HG03521 (cell line): ENCODE measurements around the gene ABRAXAS1.
"Not testable (repeated sequence)": the region's sequence is repeated elsewhere in the genome, so short reads cannot be mapped to it uniquely, and the experiment has no call there.

Source experiments
- ATAC-seq: cut with Tn5 transposase; IDR thresholded peaks from one replicate; pipeline ENCODE4 v1.9.1; 2021; ENCODE audit warnings: mild to moderate bottlenecking, moderate library complexity; ENCODE audit not compliant: unreplicated experiment

ABRAXAS1 gene

DNA sequence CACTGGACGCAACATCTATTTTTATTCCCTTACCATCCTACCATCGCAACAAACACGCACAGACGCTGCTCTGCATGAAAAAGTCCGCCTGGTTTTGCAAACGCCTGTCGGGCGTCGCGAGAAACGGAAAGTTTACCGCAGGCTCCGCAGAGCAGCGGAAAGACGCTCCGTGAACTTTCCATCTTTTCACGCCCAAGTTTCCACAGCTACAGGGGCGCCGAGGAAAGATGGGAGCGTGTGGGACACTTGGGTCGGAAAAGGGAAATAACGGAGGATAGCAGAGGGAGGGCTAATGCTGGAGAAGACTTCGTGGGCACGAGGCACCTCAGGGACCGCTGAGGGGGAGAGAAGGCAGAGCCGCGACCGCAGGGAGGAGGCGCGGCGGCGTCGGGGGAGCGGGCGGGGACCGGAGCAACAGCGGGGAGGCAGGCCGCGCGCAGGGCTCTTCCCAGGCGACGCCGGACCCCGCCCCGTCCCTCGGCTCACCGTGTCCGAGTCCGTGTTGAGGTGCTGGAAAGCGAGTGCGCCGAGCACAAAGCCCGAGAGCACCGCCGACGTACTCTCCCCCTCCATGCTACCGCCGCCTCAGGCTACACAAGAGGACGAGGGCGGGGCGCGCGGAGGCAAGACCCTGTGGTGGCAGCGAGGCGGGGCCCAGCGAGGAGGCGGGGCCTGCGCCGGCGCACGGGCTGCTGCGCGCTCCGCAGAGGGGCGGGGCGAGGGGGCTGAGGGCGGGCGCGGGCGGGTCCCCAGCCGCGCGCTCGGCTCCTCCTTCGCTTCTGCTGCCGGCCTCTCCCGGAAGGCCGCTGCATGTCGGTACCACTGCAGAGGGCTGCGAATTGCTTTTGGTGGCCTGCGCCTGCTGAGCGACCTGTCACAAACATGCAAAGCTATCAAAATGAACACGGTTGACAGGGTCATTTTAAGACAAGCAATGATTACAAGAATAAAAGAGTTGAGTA, at the start of gene ABRAXAS1:
ABRAXAS1 (minus strand) TSS at position 601 of the 962 bp plus-strand sequence; CDS start at position 573, 28 bp downstream.
- ATAC-seq: peak; percentile 96

DNA sequence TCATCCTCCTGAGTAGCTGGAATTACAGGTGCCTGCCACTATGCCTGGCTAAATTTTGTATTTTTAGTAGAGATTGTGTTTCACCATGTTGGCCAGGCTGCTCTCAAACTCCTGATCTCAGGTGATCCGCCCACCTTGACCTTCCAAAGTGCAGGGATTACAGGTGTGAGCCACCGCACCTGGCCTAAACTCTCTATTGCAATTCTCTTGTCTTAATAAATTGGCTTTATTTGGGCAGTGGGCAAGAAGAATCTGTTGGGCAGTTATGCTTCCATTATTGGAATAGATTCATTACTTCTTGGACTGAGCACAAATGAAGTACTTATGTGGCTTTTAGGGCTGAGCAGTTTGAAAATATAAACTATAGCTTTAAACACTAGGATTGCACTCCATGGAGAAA, 42.8 kb upstream of the ABRAXAS1 start:
- ATAC-seq: no peak

DNA sequence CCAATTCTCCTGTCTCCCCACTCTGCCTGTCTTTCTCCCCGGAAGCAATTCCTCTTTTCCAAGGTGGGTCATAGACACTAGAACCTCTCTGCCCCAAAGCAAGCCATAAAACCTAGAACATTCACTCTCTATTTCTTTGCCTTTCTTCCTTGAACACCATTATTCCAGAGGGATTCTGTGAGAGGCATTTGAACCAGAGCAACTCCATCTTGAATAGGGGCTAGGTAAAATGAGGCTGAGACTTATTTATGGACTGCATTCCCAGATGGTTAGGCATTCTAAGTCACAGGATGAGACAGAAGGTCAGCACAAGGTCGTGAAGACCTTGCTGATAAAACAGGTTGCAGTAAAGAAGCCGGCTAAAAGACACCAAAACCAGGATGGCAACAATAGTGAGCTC, 37.3 kb upstream of the ABRAXAS1 start:
- no peak for ATAC-seq

DNA sequence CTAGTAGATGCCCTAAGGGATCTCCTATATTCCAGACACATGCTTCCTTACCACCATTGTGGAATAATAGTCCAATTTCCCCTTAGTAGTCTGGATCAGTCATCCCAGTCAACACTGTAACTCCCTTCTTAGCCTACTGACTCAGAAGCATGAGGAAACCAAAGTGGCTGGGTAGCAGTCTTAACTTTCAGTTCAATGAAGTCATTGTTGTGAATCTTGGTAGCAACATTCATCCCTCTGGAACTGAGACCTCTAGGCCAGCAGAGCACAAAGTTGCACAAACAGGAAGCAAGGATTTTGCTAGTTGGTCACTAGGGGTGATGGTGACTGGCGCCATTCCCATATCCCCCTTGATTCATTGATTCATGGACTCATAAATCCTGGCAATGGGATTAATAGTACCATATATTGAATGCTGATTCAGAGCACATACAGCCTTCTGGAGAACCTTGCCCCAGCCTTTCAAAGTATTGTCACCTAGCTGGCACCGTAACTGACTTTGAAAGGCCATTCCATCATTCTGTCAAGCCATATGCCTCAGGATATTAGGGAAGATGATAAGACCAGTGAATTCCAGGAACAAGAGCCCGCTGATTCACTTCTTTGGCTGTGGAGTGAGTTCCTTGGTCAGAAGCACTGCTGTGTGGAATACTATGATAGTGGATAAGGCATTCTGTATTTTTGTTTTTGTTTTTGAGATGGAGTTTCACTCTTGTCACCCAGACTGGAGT, 31.3 kb upstream of the ABRAXAS1 start:
- ATAC-seq: no peak

DNA sequence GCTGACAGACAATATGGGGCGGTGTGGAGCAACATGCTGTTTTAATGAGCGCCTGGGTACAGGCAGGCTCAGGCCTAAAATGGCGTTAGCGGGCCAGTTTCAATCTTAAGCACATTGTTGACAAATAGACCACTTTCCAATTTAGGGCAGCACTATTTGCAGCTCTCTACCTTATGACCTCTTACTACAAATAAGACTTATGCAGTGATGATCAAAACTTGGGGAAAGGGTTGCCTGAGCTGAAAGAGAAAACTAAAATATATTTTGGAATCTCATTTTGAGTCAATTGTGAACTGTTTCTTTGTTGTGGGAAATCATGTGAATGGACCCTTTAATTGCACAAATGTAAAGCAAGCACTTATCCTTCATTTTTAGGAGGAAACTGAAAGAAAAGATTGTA, 25.5 kb upstream of the ABRAXAS1 start:
- no peak for ATAC-seq

DNA sequence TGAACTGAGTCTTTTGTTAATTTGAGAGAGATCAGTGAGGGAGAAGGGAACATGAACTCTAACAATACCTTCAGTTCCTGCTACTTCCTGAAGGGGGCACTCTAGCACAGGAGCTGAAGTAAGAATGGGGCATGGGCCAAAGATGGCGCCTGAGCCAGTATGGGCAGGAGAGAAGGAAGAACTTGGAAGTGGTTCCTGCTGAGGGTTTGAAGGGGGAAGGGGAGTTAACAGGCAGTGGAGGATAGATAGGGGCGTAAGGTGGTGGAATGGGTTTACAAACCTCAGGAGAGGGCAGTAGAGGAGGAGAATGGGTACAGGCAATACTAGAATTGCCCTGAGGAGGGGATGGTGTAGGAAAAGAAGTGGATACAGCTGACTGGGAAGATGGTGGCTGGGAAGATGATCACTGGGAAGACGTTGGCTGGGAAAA, 24.3 kb upstream of the ABRAXAS1 start:
- not testable (repeated sequence) for ATAC-seq

DNA sequence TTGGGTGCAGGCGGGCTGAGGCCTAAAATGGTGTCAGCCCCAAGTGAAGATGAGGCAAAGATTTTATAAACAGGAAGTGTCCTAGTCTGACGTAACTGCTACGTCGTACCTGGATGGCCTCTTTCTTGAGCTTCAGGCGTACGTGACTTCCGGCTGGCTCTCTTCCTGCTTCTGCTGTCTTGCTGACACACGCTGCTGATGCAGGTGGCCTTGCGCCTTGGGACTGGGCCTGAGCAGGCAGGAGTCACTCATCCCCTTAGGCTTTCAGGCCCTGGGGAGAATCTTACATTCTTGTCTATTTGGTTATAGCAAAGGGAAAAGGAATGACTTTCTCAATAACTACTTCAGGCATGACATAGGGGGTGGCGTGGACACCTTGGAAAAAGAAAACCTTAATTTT, 20.1 kb upstream of the ABRAXAS1 start:
- ATAC-seq: no peak

DNA sequence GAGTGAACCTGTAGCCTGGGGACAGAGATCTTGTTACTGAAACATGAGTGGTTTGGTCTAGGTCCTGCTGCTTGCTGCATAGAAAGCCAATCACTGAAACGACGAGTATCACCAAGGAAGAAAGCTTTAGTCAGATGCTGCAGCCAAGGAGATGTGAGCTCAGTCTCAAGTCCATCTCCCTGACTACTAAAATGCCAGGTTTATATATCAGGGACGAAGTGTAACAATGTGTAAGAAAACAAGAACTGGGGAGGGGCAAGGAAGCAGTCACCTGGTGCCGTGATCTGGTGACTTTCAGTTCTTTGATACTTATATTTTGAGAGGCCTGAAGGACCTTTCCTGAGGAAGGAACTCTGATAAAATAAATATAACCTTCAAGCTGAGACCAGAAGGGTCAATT, 19.6 kb upstream of the ABRAXAS1 start:
- no peak for ATAC-seq

DNA sequence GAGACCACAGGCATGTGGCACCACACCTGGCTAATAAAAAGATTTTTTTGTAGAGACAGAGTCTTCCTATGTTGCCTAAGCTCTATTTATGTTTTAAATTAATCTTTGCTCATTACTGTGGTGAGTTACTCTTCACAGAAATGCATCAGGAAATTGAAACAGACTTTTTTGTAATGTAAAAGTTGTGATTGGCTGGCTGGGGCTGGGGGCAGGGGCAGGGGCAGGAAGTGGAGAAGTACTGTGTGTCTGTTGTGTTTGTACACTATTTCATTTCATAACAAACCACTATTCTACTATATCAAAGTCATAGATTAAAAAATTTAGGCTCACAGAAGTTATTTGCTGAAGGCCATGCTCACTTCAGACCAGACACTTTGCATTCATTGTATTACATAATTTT, 19.1 kb upstream of the ABRAXAS1 start:
- ATAC-seq: no peak

DNA sequence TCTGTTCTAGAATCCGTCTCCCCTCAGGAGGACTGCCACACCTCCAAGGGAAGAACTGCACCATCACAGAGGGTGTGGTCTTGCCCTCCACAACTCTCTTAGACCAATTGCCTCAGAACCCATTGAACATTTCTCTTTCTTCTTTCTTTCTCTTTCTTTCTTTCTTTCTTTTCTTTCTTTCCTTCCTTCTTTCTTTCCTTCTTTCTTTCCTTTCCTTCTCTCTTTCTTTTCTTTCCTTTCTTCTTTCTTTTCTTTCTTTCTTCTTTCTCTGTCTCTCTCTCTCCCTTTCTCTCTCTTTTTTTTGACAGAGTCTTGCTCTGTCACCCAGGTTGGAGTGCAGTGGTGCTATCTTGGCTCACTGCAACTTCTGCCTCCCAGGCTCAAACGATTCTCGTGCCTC, 16.8 kb upstream of the ABRAXAS1 start:
- ATAC-seq: not testable (repeated sequence)

DNA sequence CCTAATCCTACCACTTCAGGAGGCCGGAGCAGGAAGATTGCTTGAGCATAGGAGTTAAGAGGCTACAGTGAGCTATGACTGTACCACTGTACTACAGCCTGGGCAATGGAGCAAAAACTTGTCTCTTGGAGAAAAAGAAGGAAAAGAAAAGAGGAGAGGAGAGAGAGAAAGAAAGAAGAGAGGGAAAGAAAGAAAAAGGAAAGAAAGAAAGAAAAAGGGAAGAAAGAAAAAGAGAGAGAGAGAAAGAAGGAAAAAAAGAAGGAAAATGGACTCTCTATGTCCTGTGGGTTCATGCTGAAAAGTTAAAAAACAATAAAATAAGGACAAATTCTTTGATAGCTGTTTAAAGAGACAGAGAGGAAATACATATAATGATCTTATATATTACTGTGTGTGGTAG, 13.3 kb upstream of the ABRAXAS1 start:
- ATAC-seq: no peak

DNA sequence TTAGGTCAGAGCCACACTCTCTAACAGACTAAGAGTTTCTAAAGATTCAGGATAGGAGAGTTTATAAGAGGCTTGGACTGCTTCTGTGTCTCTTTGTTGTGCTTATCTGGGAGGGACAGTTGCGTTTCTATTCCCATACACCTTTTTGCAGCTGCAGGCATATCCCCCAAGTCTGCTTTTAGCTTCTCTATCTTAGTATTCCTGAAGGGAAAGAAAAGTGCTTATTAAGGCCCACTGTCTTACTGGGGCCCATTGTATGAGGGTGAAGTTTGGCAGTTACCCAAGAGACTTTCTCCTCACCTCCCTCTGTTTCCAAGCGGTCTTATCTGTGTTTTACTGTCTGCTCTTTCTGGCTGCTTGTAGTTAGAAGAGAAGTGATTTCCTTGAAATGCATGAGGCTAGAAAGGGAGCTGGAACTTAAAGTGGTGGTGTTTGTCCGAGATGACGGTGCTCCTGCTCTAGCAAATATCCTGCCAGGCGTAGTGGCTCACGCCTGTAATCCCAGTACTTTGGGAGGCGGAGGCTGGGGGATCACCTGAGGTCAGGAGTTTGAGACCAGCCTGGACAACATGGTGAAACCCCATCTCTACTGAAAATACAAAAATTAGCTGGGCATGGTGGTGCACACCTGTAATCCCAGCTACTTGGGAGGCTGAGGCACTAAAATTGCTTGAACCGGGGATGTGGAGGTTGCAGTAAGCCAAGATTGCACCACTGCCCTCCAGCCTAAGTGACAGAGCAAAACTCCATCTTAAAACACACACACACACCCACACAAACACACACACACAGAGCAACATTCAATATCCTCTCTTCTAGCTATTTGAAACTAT, 11.4 kb upstream of the ABRAXAS1 start:
- ATAC-seq: not testable (repeated sequence)

DNA sequence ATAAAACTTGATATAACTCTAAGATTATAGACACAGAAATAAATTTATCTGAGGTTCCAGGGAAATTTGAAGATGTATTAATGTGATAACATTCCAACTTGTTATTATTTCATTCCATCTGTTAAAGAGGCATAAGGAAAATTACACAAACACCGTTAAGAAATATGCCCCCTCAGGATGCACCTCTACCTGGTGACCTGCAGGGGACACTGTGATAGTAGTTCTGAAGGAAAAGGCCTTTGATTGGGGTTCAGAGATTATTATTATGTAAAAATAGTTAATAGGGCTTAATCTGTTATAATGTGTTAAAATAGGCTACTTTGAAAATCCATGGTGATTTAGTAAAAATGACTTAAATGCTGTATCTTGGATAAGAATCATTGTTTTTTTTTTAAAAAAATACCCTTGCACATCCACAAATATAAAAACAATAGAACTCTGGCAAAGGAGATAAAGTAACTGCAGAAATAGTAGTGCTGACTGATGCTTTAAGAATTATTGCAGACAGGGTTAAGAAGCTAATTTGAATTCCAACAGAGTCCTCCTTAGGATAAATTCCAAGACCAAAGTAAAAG, 6.1 kb upstream of the ABRAXAS1 start:
- ATAC-seq: peak; percentile 84

DNA sequence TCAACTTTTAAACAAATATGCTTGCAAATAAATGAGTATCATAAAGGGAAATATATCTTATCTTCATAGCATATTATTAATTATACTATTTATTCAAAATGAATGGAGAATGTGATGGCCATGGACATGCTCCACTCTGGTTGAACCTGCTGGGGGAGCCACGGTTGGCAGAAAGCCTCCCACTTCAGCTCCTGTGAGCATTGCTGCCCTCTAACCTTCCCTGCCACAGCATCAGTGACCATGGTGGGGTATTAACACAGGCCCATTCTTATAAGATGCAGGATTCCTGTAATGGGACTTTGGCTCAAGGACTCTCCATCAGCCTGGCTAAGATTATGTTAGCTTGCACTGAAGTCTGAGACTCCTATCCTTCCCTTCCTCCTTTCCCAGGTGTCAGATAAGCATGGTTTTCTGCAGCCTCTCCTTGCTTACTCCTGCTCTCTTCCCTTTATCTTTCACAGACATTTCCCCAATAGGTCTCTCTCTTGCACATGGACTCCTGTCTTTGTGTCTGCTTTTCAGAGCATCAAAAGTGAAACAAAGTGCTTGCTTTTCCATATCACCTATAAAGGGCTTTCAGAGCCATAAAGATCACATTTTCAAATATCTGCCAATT, 4.9 kb upstream of the ABRAXAS1 start:
- no peak for ATAC-seq

DNA sequence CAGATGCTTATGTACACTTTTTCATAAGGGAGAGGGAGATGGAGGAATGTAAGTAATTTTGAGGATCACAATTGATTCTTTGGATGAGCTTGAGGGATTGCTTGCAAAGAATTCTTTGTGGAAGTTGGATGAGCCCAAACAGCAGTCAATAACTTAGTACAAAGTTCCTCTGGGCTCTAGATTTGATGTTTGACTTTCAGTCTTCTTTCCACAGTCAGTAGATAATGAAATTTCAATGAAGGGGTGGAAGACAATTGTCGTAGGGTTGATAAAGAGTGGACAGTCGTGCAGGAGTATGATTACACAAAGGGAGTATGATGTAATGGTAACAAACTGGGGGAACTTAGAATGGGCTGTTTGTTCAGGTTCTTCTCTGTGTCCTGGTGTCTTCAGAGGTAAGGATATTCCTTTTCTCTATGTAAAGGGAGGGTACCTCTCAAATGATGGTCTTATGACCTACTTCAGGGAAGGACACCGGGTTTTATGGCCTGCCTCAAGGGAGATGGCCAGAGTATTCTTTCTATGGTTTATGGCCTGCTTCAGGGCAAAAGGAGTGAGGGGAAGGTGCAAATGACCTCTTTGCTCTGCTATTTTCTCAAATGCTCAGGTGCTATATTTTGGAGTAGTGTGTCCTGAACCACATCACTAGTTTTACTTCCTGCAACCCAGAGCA, 1.7 kb upstream of the ABRAXAS1 start:
- no peak for ATAC-seq

DNA sequence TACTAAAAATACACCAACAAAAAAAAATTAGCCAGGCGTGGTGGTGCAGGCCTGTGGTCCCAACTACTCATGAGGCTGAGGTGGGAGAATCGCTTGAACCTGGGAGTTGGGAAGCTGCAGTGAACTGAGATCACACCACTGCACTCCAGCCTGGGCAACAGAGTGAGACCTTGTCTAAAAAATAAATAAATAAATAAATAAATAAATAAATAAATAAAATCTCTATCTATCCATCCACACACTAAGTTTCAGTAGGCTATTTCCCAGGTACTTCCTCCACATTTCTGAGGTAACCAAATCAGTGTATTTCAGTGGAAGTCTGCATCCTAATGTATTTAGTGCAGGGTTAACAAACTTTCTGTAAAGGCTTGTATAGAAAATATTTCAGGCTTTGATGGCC, 10.9 kb downstream of the ABRAXAS1 start:
- no peak for ATAC-seq

DNA sequence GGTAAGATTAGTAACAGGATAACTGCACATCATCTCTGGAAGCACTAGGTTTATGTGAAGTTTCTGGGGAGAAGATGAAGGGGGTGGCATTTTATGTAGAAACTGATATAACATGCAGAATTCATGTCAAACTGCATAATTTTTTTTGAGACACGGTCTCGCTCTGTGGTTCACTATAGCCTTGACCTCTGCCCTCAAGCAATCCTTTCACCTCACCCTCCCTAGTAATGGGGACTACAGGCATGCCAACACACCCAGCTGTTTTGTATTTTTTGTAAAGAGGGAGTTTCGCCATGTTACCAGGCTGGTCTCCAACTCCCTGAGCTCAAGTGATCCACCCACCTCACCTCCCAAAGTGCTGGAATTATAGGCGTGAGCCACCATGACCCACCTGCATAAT, 11.5 kb downstream of the ABRAXAS1 start:
- ATAC-seq: no peak

DNA sequence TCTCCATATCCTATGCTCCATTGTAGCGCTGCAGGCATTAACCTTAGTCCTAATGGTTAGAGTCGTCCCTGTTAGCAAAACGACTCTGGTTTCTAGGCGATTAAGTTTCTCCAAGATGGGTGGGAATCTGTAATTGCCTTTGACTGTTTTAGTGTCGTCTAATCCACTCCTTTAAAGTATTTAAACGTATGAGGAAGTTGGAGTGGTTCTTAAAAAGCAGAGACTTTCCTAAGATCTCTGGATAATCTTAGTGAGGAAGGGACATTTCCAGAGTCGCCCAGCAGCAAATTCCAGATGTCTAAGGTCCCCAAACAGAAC, 28.8 kb downstream of the ABRAXAS1 start:
- no peak for ATAC-seq

DNA sequence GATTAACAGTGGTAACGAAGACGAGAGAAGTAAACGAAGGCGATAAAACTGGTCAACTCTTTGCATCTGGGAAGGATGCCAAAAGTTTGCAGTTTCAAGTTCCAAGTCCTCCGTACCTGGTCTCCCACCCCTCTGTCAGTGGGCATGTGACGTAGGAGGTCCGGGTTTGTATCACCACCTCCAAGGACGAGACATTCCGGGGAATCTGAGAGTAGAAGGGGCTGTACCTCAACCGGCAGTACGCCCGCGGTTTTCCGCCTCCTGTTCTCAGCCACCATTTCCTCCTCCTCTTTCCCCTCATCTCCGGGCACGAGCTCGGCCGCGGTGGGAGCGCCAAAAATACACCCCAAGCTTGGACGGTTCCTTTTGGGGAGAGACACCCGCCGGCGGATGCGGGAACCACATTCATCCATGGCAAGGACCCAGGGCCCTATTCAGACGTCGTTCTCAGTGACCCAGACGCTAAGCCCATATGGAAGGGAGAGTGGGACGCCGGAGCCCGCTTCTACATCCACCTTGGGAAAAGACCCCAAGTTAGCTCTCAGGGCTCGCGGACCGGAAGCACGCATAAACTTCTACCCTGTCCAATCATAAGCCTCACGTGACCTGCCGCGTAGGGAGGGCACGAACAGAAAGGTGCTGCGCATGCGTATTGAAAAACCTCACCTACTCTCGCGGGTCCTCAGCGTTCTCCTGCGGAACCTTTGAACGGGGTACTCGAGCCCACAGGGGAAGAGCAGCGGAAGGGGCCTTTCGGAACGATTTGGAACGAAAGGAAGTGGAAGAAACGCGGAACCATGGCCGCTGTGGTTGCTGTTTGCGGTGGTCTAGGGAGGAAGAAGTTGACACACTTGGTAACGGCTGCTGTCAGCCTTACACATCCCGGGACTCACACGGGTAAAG, 29.4 kb downstream of the ABRAXAS1 start, which contains the start of the genes HELQ and MRPS18C:
HELQ (minus strand) TSS at position 543 of the 903 bp plus-strand sequence; CDS start at position 413, 130 bp downstream.
MRPS18C (plus strand) TSS at position 778 of the 903 bp plus-strand sequence; CDS start at position 798, 20 bp downstream.
- ATAC-seq: peak; percentile 95
